K562 (cell line): ENCODE measurements around the gene ZNF438.

Experiments used
- CEBPB ChIP-seq: fragments of 450-650 bp; IDR thresholded peaks from 2 replicates; pipeline ENCODE4 v1.6.1; 2016; ENCODE audit warnings: missing genetic modification characterization, missing compliant biosample characterization
- HNRNPH1 ChIP-seq: fragments of 200-400 bp; formaldehyde crosslinking; optimal IDR thresholded peaks from 2 replicates; pipeline ENCODE3; 2017; ENCODE audit warnings: low read depth, mild to moderate bottlenecking, low read length, moderate library complexity
- NFIC ChIP-seq: fragments of 450-650 bp; IDR thresholded peaks from 2 replicates; pipeline ENCODE4 v1.6.1; 2017; ENCODE audit warnings: mild to moderate bottlenecking, inconsistent platforms
- SMAD1 ChIP-seq: fragments of 150-350 bp; IDR thresholded peaks from 2 replicates; pipeline ENCODE4 v1.6.1; 2014; ENCODE audit warnings: low read length, low read depth; ENCODE audit not compliant: partially characterized antibody
- ZBTB1 ChIP-seq: sonication (generic); formaldehyde crosslinking; IDR thresholded peaks from 2 replicates; pipeline ENCODE4 v1.8.1; 2023; ENCODE audit warnings: missing genetic modification reagents, low read depth, mild to moderate bottlenecking, borderline replicate concordance
- ZFP36 ChIP-seq: fragments of 150-350 bp; IDR thresholded peaks from 2 replicates; pipeline ENCODE4 v1.6.1; 2018; ENCODE audit warnings: low read length, low read depth; ENCODE audit not compliant: partially characterized antibody
- TF ChIP-seq, protein P1 (sequence below): sonication (generic); formaldehyde crosslinking; IDR thresholded peaks from 2 replicates; pipeline ENCODE4 v1.8.0; 2023; ENCODE audit warnings: missing genetic modification reagents, mild to moderate bottlenecking, borderline replicate concordance
- TF ChIP-seq, protein P2 (sequence below): sonication (generic); formaldehyde crosslinking; IDR thresholded peaks from 2 replicates; pipeline ENCODE4 v1.8.0; 2023; ENCODE audit warnings: mild to moderate bottlenecking, missing genetic modification reagents
- TF ChIP-seq, protein P3 (sequence below), 3 experiments: IDR thresholded peaks in 2 of 3; conservative IDR thresholded peaks in 1 of 3; 2 replicates each; pipeline ENCODE4 v1.5.1; 2011 to 2012; ENCODE audit warnings: low read length in 3 of 3, mild to moderate bottlenecking in 3 of 3, control low read depth in 2 of 3, improper control_type of control experiment in 1 of 3, inconsistent platforms in 1 of 3, low read depth in 1 of 3, mixed read lengths in 1 of 3, moderate library complexity in 1 of 3; ENCODE audit not compliant: insufficient read depth in 2 of 3

DNA sequence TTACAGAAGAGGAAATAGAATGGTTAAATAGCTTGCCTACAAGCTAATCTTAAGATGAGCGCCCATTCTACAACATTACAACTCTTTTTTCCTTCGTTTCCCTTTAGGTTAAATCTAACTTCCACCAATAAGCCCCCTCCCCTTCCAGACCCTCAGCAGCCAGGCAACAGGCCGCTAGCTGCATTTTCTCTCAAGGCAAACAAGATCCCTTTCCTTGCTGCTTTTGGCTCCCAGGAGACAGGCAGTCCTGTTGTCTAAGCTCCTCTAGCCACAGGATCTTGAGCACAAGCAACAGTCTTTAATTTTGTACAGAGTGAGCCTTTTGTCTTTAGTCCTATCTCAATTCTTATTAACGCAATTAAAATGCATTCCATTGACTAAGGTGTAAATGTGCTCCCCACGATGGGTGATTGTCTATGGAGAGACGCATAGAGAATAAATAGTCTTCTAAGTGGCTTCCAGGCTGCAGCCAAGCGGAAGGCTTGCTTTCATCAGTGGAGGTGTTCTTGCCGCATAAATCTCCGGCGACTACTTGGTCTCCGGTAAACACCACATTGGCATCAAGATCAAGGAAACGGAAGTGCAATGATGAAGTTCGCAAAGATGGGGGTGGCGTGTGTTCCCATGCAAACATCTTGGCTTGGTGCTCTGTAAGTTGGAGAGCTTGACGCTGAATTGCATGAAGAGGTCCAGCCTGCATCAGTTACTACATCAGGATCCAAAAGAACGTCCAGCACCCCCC lies 220.2 kb downstream of the ZNF438 start:
- TF ChIP-seq, protein P1, sequence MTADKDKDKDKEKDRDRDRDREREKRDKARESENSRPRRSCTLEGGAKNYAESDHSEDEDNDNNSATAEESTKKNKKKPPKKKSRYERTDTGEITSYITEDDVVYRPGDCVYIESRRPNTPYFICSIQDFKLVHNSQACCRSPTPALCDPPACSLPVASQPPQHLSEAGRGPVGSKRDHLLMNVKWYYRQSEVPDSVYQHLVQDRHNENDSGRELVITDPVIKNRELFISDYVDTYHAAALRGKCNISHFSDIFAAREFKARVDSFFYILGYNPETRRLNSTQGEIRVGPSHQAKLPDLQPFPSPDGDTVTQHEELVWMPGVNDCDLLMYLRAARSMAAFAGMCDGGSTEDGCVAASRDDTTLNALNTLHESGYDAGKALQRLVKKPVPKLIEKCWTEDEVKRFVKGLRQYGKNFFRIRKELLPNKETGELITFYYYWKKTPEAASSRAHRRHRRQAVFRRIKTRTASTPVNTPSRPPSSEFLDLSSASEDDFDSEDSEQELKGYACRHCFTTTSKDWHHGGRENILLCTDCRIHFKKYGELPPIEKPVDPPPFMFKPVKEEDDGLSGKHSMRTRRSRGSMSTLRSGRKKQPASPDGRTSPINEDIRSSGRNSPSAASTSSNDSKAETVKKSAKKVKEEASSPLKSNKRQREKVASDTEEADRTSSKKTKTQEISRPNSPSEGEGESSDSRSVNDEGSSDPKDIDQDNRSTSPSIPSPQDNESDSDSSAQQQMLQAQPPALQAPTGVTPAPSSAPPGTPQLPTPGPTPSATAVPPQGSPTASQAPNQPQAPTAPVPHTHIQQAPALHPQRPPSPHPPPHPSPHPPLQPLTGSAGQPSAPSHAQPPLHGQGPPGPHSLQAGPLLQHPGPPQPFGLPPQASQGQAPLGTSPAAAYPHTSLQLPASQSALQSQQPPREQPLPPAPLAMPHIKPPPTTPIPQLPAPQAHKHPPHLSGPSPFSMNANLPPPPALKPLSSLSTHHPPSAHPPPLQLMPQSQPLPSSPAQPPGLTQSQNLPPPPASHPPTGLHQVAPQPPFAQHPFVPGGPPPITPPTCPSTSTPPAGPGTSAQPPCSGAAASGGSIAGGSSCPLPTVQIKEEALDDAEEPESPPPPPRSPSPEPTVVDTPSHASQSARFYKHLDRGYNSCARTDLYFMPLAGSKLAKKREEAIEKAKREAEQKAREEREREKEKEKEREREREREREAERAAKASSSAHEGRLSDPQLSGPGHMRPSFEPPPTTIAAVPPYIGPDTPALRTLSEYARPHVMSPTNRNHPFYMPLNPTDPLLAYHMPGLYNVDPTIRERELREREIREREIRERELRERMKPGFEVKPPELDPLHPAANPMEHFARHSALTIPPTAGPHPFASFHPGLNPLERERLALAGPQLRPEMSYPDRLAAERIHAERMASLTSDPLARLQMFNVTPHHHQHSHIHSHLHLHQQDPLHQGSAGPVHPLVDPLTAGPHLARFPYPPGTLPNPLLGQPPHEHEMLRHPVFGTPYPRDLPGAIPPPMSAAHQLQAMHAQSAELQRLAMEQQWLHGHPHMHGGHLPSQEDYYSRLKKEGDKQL, result no peak
- TF ChIP-seq, protein P2, sequence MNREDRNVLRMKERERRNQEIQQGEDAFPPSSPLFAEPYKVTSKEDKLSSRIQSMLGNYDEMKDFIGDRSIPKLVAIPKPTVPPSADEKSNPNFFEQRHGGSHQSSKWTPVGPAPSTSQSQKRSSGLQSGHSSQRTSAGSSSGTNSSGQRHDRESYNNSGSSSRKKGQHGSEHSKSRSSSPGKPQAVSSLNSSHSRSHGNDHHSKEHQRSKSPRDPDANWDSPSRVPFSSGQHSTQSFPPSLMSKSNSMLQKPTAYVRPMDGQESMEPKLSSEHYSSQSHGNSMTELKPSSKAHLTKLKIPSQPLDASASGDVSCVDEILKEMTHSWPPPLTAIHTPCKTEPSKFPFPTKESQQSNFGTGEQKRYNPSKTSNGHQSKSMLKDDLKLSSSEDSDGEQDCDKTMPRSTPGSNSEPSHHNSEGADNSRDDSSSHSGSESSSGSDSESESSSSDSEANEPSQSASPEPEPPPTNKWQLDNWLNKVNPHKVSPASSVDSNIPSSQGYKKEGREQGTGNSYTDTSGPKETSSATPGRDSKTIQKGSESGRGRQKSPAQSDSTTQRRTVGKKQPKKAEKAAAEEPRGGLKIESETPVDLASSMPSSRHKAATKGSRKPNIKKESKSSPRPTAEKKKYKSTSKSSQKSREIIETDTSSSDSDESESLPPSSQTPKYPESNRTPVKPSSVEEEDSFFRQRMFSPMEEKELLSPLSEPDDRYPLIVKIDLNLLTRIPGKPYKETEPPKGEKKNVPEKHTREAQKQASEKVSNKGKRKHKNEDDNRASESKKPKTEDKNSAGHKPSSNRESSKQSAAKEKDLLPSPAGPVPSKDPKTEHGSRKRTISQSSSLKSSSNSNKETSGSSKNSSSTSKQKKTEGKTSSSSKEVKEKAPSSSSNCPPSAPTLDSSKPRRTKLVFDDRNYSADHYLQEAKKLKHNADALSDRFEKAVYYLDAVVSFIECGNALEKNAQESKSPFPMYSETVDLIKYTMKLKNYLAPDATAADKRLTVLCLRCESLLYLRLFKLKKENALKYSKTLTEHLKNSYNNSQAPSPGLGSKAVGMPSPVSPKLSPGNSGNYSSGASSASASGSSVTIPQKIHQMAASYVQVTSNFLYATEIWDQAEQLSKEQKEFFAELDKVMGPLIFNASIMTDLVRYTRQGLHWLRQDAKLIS, result no peak
- TF ChIP-seq SMAD1 (no peak), ZFP36 (no peak), CEBPB (no peak), ZBTB1 (CRISPR knock-in tag) (no peak), HNRNPH1 (no peak), NFIC (no peak)
- TF ChIP-seq, protein P3, sequence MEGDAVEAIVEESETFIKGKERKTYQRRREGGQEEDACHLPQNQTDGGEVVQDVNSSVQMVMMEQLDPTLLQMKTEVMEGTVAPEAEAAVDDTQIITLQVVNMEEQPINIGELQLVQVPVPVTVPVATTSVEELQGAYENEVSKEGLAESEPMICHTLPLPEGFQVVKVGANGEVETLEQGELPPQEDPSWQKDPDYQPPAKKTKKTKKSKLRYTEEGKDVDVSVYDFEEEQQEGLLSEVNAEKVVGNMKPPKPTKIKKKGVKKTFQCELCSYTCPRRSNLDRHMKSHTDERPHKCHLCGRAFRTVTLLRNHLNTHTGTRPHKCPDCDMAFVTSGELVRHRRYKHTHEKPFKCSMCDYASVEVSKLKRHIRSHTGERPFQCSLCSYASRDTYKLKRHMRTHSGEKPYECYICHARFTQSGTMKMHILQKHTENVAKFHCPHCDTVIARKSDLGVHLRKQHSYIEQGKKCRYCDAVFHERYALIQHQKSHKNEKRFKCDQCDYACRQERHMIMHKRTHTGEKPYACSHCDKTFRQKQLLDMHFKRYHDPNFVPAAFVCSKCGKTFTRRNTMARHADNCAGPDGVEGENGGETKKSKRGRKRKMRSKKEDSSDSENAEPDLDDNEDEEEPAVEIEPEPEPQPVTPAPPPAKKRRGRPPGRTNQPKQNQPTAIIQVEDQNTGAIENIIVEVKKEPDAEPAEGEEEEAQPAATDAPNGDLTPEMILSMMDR (IDR thresholded peaks at IDR 0.05 in 2 of 3, conservative IDR thresholded peaks at IDR 0.05 in 1 of 3; ENCODE audit: insufficient read depth in 2 of 3, low read depth in 1 of 3, low read length in 3 of 3), result no peak
